ENCODE measurements around the gene DUSP22. TPM values are rescaled to one million over a fixed set of nuclear protein-coding genes. Genes with fewer than 3 reads are reported as not detected.
A peak's percentile ranks its signal among the peaks of the same experiment; 100 is the strongest.

DUSP22 gene
- total and polyA plus RNA-seq, 2 donors (not counting 1 experiment from before 2014, with no cell fraction given), result 117 to 133 TPM

- peaks cover 71 to 93% of the 10 kb centered on the region in 2 donors for H3K4me1 ChIP-seq (ENCODE audit: control insufficient read depth in 2 of 2, insufficient read depth in 2 of 2, low read length in 2 of 2)
- TF ChIP-seq, protein P1, sequence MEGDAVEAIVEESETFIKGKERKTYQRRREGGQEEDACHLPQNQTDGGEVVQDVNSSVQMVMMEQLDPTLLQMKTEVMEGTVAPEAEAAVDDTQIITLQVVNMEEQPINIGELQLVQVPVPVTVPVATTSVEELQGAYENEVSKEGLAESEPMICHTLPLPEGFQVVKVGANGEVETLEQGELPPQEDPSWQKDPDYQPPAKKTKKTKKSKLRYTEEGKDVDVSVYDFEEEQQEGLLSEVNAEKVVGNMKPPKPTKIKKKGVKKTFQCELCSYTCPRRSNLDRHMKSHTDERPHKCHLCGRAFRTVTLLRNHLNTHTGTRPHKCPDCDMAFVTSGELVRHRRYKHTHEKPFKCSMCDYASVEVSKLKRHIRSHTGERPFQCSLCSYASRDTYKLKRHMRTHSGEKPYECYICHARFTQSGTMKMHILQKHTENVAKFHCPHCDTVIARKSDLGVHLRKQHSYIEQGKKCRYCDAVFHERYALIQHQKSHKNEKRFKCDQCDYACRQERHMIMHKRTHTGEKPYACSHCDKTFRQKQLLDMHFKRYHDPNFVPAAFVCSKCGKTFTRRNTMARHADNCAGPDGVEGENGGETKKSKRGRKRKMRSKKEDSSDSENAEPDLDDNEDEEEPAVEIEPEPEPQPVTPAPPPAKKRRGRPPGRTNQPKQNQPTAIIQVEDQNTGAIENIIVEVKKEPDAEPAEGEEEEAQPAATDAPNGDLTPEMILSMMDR (IDR thresholded peaks at IDR 0.05), result no peak
- no peak for TF ChIP-seq EZH2 (IDR thresholded peaks at IDR 0.05; ENCODE audit: borderline replicate concordance, insufficient read depth, low read depth, low read length, poor library complexity, severe bottlenecking)
- no peak for ATAC-seq (ENCODE audit: low read depth)
- peaks cover 74% of the 10 kb centered on the region for H3K79me2 ChIP-seq (ENCODE audit: control insufficient read depth, insufficient read depth, low read length)
- Mint-ChIP-seq H3K4me1 (peaks cover 81% of the 10 kb centered on the region), H3K27ac (peak overlapping the region; percentile 91), H3K27me3 (no peaks in the 10 kb centered on the region), H3K4me3 (peak overlapping the region; percentile 76), H3K9me3 (ENCODE audit: insufficient read depth) (no peaks in the 10 kb centered on the region)
- peaks cover 0 to 43% of the 10 kb centered on the region in 2 experiments for H3K36me3 ChIP-seq (replicated peaks in 1 of 2; ENCODE audit: control extremely low read depth in 1 of 2, control insufficient read depth in 1 of 2, extremely low read depth in 1 of 2, insufficient read depth in 2 of 2, low read length in 1 of 2)
- peak overlapping the region; percentile 43 for H3K9ac ChIP-seq (ENCODE audit: low read length)
- WGBS (ENCODE audit: insufficient coverage), result 72% methylated on average over 6 of the region's 6 CpGs
- intact Hi-C loops (cut with micrococcal nuclease), result loop anchor here (2.0 kb wide), 2 partner anchors 18 to 48 kb away; partner anchors contain the start of gene DUSP22
- H2AFZ ChIP-seq (ENCODE audit: insufficient read depth, low read depth, low read length, poor library complexity, severe bottlenecking), result peak overlapping the region; percentile 24
- H3K9me3 ChIP-seq (ENCODE audit: control extremely low read depth in 1 of 3, control insufficient read depth in 2 of 3, insufficient read depth in 1 of 3, low read length in 2 of 3), result peaks cover 0 to 29% (median 0%) of the 10 kb centered on the region in 3 donors
- H3K4me2 ChIP-seq (replicated peaks; ENCODE audit: low read depth, low read length, poor library complexity, severe bottlenecking), result peak overlapping the region; percentile 61
- POLR2A ChIA-PET, result interaction anchor here (0.5 to 1.8 kb wide), 7 partner anchors 9 to 82 kb away, joined by 3 to 10 read pairs (median 3); partner anchors contain the start of genes DUSP22 and IRF4
- peak; percentile 50 for DNase-seq
- no peaks in the 10 kb centered on the region for H3K27me3 ChIP-seq (replicated peaks in 1 of 4; ENCODE audit: control extremely low read depth in 1 of 4, control insufficient read depth in 3 of 4, insufficient read depth in 4 of 4, low read length in 3 of 4)
- H3K27ac ChIP-seq (ENCODE audit: low read length in 2 of 2), result peak overlapping the region; percentile 45 to 84
- H4K20me1 ChIP-seq (ENCODE audit: control insufficient read depth, insufficient read depth, low read length, poor library complexity, severe bottlenecking), result no peaks in the 10 kb centered on the region
- CTCF ChIA-PET, result interaction anchor here (1.0 to 2.3 kb wide), 7 partner anchors 10 to 64 kb away, joined by 3 to 7 read pairs (median 5); partner anchors contain the start of gene IRF4
- H3K4me3 ChIP-seq (ENCODE audit: control extremely low read depth in 1 of 5, extremely low read depth in 1 of 5, insufficient read depth in 1 of 5, low read depth in 2 of 5, low read length in 4 of 5), result peak overlapping the region in 1 of 5 experiments; percentile 55
Measured at GRCh38 chr6:340186-340955, 48.1 kb downstream of the DUSP22 start.
